Embryonic facial prominence (tissue), 1 donor: ENCODE data around the gene GAK.
A peak's percentile ranks its signal among the peaks of the same experiment; 100 is the strongest.
"Not testable (repeated sequence)": the region's sequence is repeated elsewhere in the genome, so short reads cannot be mapped to it uniquely, and the experiment has no call there.

Experiments used
- DNase-seq: peaks from one replicate; pipeline ENCODE4 v3.0.0-alpha.2; 2016; ENCODE audit errors: extremely low spot score

The GAK gene

GRCh38 chr4:931960-932712 lies at the start of gene GAK, which contains the start of gene TMEM175:
TSS of gene GAK (minus strand) at chr4:932316. CDS start at chr4:932187, 129 bp downstream.
TSS of gene TMEM175 (plus strand) at chr4:932460. CDS start at chr4:947740, 15,280 bp downstream.
- peak; percentile 88 for DNase-seq

- no peak for DNase-seq
Measured at GRCh38 chr4:978957-979701, 47.0 kb upstream of the GAK start.

GRCh38 chr4:976016-976415 lies 43.9 kb upstream of the GAK start:
- DNase-seq, result not testable (repeated sequence)

- DNase-seq, result no peak
Measured at GRCh38 chr4:974668-975067, 42.6 kb upstream of the GAK start.

DNA sequence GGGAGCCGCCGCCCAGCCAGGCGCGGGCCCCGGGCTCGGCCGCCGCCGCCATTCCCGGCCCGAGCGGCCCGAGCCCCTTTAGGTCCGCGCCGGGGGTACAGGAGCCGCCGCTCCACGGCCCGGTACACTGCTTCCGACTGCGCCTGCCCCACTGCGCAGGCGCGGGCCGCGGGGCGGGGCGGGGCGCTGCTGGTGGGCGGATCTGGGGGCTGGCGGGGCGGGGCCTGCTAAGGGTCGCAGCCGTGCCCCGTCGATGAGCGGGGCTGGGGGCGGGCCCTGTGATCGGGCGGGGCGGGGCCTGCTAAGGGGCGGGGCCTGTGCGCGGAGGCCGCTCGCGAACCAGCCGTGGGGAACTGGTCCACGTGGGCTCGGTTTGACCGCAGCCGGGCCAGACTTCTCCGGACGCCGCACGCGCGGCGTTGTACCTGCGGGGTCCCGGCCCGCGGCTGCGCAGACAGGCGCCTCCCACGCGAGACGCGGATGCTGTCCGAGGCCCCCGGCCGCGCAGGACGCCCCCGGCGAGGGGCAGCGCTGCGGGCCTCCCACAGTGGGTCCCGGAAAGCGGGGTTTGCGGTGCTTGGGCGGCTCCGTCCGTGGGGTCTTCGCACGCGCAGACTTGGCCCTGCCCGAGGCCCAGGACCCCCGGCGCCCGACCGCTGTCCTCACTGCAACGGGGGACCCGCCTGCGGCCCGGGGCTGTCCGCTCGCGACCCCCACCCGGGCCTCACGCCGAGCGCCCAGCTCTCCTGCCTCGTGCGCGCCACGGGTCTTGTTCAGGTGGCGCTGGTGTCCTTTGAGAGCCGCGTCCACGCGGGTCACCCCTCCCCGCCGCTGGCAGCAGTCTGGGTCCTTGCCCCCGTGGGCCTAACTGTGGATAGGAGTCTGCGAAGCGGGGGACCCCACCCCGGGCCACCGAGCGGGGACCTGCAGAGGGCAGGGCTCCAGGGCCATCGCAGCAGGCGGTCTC lies 41.6 kb upstream of the GAK start, which contains the start of gene DGKQ:
Gene DGKQ, minus strand, starts transcription at position 139 of the 967 bp plus-strand sequence. Its CDS starts 87 bp downstream, at position 52.
- peak; percentile 45 for DNase-seq

DNA sequence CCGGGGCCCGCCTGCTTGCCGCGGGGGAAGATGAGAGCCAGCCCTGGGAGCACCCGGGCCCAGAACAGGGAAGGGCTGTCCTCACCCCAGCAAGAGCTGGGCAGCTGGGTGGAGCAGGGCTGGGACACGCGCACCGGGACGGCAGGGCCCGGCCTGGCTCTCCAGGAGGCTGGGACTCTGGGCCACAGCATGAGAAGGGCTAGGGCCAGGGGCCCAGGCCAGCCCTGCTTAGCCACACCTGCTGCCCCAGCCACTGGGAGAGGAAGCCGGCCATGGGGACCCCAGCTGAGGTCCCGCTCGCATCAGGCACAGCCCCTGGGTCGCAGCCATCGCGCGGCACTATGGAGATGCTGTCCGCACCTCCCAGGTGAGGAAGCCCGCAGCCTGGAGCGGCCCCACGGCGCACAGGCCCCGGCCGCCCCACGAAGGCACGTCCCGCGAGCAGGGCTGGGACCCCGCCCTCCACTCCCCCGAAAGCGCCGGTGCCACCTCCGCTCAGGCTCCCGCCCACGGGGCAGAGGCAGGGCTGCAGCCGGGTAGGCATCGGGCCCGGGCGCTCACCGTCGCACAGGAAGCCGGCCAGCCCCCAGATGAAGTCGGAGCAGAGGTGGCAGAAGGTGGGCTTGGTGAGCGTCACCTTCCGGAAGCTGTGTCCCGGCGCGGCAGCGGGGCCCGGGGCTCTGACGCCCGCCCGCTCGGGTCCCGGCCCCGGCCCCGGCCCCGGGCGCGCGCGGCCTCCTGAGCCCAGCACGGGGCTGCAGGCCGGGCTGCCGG lies 40.7 kb upstream of the GAK start:
- no peak for DNase-seq

GRCh38 chr4:971666-972500 lies 39.8 kb upstream of the GAK start:
- no peak for DNase-seq

DNA sequence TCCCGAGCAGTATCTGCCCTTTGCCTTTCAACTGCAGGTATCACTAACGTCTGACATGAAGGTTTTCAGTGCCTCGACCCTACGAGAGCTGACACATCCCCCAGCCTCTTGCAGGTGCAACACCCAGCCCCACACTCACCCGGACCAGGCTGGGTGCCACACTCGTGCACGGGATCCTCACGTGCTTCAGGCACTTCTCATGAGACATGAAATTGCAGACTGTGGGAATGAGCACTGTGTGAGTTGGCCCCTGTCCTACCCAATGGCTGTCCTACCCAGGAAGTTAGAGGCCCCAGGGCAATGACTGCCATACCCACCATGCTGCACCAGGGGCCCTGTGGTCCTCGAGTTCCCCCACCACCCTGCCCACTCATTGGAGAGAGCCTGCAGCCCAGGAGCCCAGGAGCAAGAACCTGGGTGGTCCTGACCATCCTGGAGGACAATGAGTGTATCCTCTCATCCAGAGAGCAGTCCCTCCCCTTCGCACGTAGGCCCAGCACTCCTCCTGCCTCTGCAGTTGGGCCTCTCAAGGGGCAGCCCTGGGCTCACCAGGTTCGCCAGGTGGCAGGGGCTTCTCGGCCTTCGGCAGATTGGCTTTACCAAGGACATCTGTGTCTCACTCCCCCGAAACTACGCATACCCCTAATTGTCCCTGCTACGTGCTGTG lies 38.9 kb upstream of the GAK start:
- no peak for DNase-seq

DNA sequence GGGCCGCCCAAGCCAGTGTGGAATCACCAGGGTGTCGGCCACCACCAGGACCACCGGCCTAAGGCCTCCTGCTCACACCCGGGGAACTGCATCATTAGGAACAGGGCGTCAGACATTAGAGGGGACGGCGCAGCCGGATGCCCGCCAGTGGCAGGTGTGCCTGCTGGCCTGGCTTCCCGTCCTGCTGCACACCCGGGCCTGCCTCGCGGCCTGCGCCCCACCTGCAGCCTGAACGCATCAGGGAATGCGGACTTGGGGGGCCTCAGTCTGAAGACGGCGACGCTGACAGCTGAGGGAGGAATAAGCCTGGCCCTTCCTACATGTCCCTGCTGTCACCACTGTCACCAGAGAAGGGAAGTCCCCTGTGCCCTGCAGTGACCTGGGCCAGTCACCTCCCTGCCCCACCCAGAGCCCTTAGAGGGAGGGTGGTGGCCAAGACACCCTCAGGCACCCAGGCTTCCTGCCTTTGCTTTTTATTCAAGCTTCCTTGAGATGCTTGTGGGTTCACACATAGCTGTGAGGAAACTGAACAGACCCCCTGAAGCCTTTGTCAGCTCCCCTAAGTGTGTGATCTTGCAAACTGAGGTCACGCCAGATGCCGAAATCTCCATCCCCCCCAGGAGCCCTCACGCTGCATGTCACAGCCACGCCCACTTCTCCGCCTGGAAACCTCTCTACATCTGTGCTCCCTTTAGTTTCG lies 38.1 kb upstream of the GAK start:
- no peak for DNase-seq

- DNase-seq, result no peak
Measured at GRCh38 chr4:968621-969394, 36.7 kb upstream of the GAK start.

DNA sequence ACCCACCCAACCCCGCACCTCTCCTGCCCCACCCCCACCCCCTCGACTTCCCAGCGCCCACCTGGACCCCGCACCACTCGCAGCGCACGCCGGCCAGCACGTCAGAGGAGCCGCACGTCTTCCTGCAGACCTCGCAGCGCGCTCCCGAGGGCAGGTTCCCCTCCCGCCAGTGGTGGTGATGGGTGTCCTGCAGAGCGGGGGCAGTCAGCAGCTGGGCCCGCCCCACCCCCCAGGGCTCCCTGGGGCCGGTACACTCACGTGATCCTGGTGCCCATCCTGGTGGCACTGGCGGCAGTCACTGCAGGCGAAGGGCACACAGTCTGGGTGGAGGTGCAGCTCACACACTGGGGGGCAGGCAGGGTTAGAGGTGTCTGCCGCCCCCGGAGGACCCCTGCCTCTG lies 36.1 kb upstream of the GAK start:
- DNase-seq, result no peak

GRCh38 chr4:967113-968104 lies 35.3 kb upstream of the GAK start:
- no peak for DNase-seq

GRCh38 chr4:966266-967112 lies 34.4 kb upstream of the GAK start:
- no peak for DNase-seq

- no peak for DNase-seq
Measured at GRCh38 chr4:965766-966134, 33.6 kb upstream of the GAK start.

- DNase-seq, result no peak
Measured at GRCh38 chr4:965048-965765, 33.1 kb upstream of the GAK start.
